Mucosa of descending colon (tissue), 3 donors: ENCODE results near the gene SLC24A4. TPM values are rescaled to one million over a fixed set of nuclear protein-coding genes. Genes with fewer than 3 reads are reported as not detected.

ENCODE experiments used
- ATAC-seq: fragments of 200-7000 bp; cut with Tn5 transposase; one replicate; pipeline ENCODE4 v1.9.1; 2020; ENCODE audit warnings: mild to moderate bottlenecking, moderate library complexity
- DNase-seq, 3 donors: peaks; one replicate each; pipeline ENCODE4 v3.0.0-alpha.2; 2020
- H3K36me3 ChIP-seq: fragments of 200-600 bp; one replicate; pipeline ENCODE4 v1.8.0; 2021; ENCODE audit warnings: low read depth, mild to moderate bottlenecking
- H3K4me1 ChIP-seq: fragments of 200-600 bp; one replicate; pipeline ENCODE4 v1.8.0; 2021; ENCODE audit warnings: low read depth, mild to moderate bottlenecking
- H3K4me3 ChIP-seq: fragments of 200-600 bp; one replicate; pipeline ENCODE4 v1.8.0; 2021; ENCODE audit warnings: mild to moderate bottlenecking
- H3K9me3 ChIP-seq: fragments of 200-600 bp; one replicate; pipeline ENCODE4 v1.8.0; 2021; ENCODE audit warnings: mild to moderate bottlenecking
- CTCF ChIP-seq: fragments of 200-600 bp; IDR thresholded peaks from one replicate; pipeline ENCODE4 v1.8.0; 2022; ENCODE audit warnings: antibody characterized with exemption, mild to moderate bottlenecking
- intact Hi-C, 2 donors: fragments of 100-400 bp; cut with DNase I in 1 of 2; cut with micrococcal nuclease in 1 of 2; formaldehyde crosslinking; loops; one replicate each; pipeline versions ENCODE4 v1.11.0 to v1.11.1; 2022; cut with DNase I, micrococcal nuclease
- total RNA-seq, 3 donors: library from RNA; stranded (reverse); fragmentation: NEBNext Ultra II Directional in 2 of 3; extraction: Animal tissue kit (Norgen Biotek cat#: 25700) in 2 of 3; gene quantifications; one replicate each; pipeline versions ENCODE4 v1.2.1 to v1.2.4, GENCODE V29; 2021 to 2023
- donor health status: DM: no; HTN: no; CAD: no; lungs with moderate emphysema.
- donor health status: DM: no; HTN: no; CAD: no.
- donor health status: DM: no; HTN: yes; CAD: no.

The SLC24A4 gene
- total RNA-seq, 3 donors from 2014 or later, result 0.14 to 0.63 (median 0.27) TPM

GRCh38 chr14:92525322-92526095 lies 202.5 kb downstream of the SLC24A4 start:
- intact Hi-C loops, result no loop called here
- peak; percentile 32 for ATAC-seq

GRCh38 chr14:92527721-92528120 lies 204.8 kb downstream of the SLC24A4 start:
- DNase-seq (peak in 2 of 3 donors; percentile 33 to 41), ATAC-seq (no peak)
- no peak for TF ChIP-seq CTCF
- H3K9me3 ChIP-seq, result no peaks in the 10 kb centered on the region
- H3K36me3 ChIP-seq, result no peaks in the 10 kb centered on the region
- H3K4me1 ChIP-seq, result peaks cover 9% of the 10 kb centered on the region
- H3K4me3 ChIP-seq, result no peak overlapping the region
- intact Hi-C loops, result no loop called here

More at GRCh38 chr14:92525322-92526095, 202.5 kb downstream of the SLC24A4 start:
- DNase-seq, result peak in 1 of 3 donors; percentile 18
- no peaks in the 10 kb centered on the region for H3K9me3 ChIP-seq
- no peak for TF ChIP-seq CTCF
- H3K4me1 ChIP-seq, result no peaks in the 10 kb centered on the region
- H3K4me3 ChIP-seq, result no peak overlapping the region
- no peaks in the 10 kb centered on the region for H3K36me3 ChIP-seq

- TF ChIP-seq CTCF, result no peak
- intact Hi-C loops, result no loop called here
- Histone ChIP-seq H3K4me3 (no peak overlapping the region), H3K9me3 (no peaks in the 10 kb centered on the region), H3K4me1 (peaks cover 13% of the 10 kb centered on the region), H3K36me3 (no peaks in the 10 kb centered on the region)
- DNase-seq, result peak in 2 of 3 donors; percentile 16 to 31
- ATAC-seq, result no peak
Observed at GRCh38 chr14:92528486-92529100, 205.6 kb downstream of the SLC24A4 start.

GRCh38 chr14:92529903-92530302 lies 206.9 kb downstream of the SLC24A4 start:
- Histone ChIP-seq H3K4me1 (peaks cover 13% of the 10 kb centered on the region), H3K36me3 (no peaks in the 10 kb centered on the region), H3K4me3 (no peak overlapping the region), H3K9me3 (no peaks in the 10 kb centered on the region)
- ATAC-seq (no peak), DNase-seq (no peak)
- intact Hi-C loops, result no loop called here
- no peak for TF ChIP-seq CTCF

- H3K4me1 ChIP-seq, result peaks cover 18% of the 10 kb centered on the region
- intact Hi-C loops, result no loop called here
- no peaks in the 10 kb centered on the region for H3K36me3 ChIP-seq
- no peak for TF ChIP-seq CTCF
- H3K4me3 ChIP-seq, result no peak overlapping the region
- DNase-seq (peak; percentile 37 to 63 (median 40)), ATAC-seq (peak; percentile 60)
- no peaks in the 10 kb centered on the region for H3K9me3 ChIP-seq
Observed at GRCh38 chr14:92531106-92531873, 208.3 kb downstream of the SLC24A4 start.
